Measurements from ENCODE around the gene ABHD12B.

The ABHD12B gene

GRCh38 chr14:50837271-50837670 is 34.6 kb upstream of the ABHD12B start:
- Histone ChIP-seq H3K4me3 (no peak overlapping the region), H3K27ac (no peak overlapping the region)

DNA sequence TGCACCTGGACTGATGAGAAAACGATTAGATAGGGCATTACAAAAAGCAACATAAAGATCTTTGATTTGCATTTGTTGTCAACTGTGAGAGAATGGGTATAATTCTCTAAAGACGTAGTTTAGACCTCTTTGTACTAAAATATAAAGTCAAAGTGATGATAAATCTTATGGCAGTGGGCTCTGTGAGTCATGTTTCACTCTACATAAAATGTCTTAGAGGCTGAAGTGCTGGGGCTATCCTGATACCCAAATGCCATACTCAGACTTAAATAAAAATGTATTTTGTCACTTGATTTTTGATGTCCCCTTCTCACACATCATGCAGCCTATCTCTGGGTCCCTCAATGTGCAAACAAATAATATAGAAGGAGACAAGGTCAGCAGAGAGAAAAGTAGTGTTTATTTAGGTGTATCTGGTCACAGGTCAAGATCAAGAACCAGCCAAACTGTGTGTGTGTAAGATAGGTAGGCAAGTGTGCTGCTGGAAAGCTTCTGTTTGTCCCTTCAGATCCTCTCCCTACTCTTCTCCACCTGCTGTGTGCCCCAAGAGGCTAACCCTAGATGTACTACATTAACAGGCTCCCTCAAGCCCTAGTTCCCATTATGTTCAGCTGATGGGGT is 33.9 kb upstream of the ABHD12B start:
- H3K4me3 ChIP-seq: no peak overlapping the region
- no peak overlapping the region for H3K27ac ChIP-seq

DNA sequence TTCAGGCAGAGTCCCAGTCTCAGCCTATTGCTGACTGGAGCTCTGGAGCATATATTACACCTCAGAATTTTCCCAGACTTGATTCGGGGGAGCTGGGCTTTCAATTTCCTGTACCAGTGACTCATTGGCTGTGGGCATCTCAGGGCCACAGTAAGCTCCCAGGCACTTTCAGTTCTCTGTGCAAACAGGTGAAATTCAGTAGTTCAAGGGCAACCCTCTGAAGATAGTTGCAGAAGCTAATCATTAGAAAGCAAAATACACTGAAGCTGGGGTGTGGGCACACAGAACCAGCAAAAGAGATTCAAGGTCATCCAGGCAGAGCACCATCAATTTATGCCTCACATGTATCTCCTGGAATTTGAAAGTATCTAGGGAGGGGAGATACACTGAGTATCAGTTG is 32.8 kb upstream of the ABHD12B start:
- H3K4me3 ChIP-seq: no peak overlapping the region

DNA sequence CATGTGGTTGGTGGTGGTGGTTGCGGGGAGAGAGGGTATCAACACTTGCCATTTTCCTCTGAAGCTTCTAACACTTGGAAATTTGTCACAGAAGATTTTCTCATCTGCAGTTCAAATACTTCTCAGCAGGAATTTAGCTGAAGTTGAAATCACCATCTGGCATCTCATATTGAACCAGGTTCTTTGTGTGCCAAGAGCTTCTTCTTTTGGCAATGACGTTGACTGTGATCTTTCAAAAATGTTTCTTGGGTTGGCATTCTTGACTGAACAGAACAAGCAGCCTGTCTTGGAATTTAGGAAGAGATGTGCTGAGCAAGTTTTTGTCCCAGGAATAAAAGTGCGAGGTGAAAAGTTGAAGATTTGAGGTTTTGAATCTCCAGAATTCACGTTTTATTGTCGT is 32.2 kb upstream of the ABHD12B start:
- H3K4me3 ChIP-seq: no peak overlapping the region
- H3K27ac ChIP-seq: no peak overlapping the region

More for the DNA sequence above, 32.8 kb upstream of the ABHD12B start:
- H3K27ac ChIP-seq: no peak overlapping the region

DNA sequence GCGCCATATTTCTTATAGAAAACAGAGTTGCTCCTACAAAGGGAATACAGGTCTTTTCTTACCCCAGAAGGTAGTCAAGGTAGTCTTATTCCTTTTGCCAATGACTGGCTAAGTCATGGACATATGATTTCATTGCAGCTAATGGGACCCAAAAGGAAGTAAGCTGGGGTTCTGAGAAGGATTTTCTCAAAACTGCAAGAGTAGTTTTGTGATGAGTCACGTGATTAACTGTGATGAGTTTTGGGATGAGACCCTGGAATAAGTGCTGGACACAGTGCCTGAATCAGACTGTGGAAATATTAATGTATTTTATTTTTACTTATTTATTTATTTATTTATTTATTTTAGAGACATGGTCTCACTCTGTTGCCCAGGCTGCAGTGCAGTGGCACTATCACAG is 27.5 kb upstream of the ABHD12B start:
- Histone ChIP-seq H3K27ac (no peak overlapping the region), H3K4me3 (no peak overlapping the region)

DNA sequence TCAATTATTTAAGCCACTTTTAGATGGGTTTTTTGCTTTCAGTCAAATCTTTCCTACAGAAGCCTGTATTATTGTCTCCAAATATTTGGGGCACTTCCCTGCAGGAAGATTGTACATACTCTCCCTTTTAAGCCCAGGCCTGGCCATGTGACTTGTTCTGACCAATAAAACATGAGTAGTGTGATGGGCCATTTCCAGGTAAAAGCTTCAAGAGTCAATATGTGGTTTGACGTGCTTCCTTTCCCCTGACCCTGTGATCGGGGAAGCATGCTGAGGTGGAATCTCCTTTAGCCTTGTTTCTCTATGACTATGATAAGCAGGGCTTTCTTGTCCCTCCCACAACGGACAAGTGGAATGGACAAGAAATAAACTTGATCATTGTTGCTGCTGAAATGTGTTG is 26.7 kb upstream of the ABHD12B start:
- H3K4me3 ChIP-seq: no peak overlapping the region
- no peak overlapping the region for H3K27ac ChIP-seq

DNA sequence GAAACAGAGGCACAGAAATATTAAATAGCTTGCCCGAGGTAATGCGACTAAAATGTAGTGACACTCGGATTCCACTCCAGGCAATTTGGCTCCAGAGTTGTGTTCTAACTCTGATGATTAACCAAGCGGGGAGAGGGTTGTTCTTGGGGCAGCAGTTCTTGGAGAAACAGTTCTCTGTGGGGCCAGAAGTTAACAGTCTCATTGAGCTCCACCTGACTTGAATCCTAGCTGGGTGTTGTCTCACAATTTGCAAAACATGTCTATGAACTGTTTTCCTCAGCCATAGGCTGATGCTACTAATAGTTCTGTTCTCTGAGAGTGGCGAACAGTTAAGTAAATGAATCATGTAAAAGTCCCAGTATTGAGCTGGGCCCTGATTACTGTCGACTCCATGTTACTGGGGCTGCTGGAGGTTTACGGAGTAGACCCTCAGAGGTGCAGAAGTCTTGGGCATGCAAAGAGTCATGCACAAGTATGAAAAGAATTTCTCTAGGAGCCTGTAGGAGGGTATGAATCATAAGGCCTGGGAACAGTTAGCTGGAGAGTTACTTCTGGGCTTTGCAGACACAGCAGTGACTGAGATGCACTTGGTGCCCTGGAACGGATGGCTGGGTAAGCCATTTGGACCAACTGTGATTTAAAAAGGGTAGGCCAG is 25.5 kb upstream of the ABHD12B start:
- H3K4me3 ChIP-seq: no peak overlapping the region
- H3K27ac ChIP-seq: no peak overlapping the region

DNA sequence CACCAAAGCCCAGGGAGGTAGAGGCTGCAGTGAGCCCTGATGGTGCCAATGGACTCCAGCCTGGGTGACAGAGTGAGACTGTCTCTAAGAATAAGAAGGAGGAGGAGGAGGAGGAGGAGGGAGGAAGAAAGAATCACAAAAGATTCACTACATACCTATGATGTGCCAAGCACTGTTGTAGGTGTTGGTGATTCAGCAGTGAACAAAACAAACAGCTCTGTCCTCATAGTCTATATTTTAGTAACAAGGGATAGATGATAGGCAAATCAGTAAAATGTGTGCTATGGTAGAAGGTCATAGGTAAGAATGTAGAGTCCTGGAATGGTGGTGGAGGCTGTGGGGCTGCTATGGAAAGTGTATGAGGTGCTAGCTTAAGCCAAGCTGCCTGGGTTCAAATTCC is 18.0 kb upstream of the ABHD12B start:
- no peak overlapping the region for H3K4me3 ChIP-seq
- no peak overlapping the region for H3K27ac ChIP-seq

GRCh38 chr14:50854521-50854920 is 17.3 kb upstream of the ABHD12B start:
- H3K4me3 ChIP-seq: no peak overlapping the region
- no peak overlapping the region for H3K27ac ChIP-seq

DNA sequence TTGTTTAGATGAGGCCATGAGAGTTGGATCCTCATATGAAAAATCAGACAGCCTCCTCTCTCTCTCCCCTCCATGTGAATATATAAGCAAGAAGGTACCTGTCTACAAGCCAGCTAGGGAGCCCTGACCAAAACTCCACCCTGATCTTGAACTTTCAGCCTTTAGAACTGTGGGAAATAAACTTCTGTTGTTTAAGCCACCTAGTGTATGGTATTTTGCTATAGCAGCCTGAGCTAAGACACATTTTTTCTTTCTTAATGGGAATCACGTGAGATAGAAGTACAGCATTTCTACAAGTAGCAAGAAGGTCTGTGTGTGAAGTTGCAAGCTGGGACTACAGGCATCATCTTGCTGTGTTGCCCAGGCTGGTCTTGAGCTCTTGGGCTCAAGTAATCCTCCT is 16.3 kb upstream of the ABHD12B start:
- Histone ChIP-seq H3K4me3 (no peak overlapping the region), H3K27ac (no peak overlapping the region)

DNA sequence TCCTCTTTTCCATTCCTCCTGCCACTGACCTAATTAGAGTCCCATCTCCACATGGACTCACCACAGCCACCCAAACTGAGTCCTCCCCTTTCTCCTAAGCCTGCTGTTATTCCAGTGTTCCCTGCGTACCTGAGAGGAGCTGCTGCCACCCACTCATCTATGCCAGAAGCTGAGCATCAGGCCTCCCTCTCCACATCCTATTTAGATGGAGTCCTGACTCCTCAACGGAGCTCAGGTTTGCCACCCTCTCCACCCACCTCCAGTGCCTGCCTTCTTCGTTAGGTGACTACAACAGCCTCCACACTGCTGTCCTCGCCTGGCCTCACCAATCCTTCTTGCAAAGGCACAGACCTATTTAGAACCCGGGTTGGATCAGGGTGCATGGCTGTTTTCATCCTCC is 15.2 kb upstream of the ABHD12B start:
- Histone ChIP-seq H3K27ac (no peak overlapping the region), H3K4me3 (no peak overlapping the region)

- H3K4me3 ChIP-seq: peak overlapping the region in 6 of 7 experiments; percentile 38 to 51 (median 46)
- H3K27ac ChIP-seq: peak overlapping the region in 14 of 21 experiments; percentile 41 to 84 (median 74)
Measured at GRCh38 chr14:50859296-50859624, 12.6 kb upstream of the ABHD12B start.

DNA sequence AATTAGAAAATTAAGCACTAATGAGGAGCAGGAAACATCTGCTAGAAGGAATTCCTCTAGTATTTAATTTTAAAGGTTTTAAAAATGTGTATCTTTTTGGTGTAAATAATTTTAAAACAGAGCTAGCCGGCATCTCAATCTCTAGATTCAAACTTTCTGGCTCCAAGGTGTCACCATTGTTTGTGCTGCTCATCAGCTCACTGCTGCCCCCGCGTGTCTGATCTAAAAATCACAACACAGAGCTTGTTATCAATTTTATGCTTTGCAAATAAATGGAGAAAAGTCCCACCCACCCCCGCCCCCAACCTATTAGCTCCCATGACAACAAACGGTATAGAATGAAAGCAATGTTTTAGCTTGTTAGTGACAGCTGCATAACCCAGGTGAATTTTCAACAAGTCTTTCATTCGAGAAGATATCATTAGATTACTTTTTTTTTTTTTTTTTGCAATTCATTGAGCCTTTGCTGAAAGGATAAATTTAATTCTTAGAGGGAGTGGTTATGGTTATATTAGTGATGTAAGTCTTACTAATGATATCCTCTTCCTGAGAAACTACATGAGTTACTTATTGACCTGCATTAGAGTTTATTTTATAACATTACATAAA is 11.3 kb upstream of the ABHD12B start:
- H3K4me3 ChIP-seq: peak overlapping the region; percentile 38 to 51 (median 46)
- peak overlapping the region in 19 of 21 experiments; percentile 32 to 84 (median 71) for H3K27ac ChIP-seq

DNA sequence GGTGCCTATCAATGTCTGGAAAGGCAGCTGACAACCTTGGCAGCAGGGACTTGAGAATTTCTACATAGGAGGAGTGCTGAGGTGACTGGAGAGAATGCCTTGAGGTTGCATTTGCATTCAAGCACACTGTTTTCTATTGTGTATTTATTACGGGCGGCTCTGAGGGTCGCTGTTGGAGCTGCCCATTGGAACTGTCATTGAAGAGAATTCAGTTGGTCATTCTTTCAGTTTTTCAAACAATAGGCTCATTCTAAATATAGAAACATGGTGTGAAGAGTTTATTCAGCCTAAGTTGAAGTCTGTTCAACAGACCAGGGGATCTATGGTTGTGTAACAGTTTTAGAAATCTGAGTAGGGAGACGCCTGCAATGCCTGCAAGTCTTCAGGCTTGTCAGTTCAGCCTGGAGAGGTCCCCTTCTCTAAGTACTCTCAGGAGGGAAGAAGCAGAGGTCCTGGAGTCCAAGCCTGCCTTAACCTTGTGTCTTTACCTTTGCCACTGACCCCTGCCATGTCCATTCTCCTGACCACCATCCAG is 9.8 kb upstream of the ABHD12B start:
- Histone ChIP-seq H3K27ac (no peak overlapping the region), H3K4me3 (no peak overlapping the region)

DNA sequence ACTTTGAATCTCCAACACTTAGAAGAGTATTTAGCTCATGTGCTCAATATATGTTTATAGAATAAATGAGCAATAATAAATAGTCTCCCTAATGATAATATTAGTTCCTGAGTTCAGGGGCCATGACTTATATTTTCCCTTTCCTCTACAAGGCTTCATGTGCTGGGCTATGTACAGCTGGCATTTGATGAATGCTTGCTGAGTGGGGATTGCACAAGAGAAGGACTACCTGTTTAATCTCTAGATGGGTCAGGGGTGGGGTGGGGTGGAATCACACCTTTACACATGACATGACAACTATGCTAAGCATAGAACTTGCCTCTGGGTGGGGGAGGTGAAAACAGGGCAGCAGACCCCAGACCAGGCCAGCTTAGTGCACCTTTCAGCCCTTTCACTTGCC is 7.6 kb upstream of the ABHD12B start:
- Histone ChIP-seq H3K27ac (no peak overlapping the region), H3K4me3 (no peak overlapping the region)

- Histone ChIP-seq H3K27ac (no peak overlapping the region), H3K4me3 (no peak overlapping the region)
Measured at GRCh38 chr14:50864946-50865345, 6.9 kb upstream of the ABHD12B start.

DNA sequence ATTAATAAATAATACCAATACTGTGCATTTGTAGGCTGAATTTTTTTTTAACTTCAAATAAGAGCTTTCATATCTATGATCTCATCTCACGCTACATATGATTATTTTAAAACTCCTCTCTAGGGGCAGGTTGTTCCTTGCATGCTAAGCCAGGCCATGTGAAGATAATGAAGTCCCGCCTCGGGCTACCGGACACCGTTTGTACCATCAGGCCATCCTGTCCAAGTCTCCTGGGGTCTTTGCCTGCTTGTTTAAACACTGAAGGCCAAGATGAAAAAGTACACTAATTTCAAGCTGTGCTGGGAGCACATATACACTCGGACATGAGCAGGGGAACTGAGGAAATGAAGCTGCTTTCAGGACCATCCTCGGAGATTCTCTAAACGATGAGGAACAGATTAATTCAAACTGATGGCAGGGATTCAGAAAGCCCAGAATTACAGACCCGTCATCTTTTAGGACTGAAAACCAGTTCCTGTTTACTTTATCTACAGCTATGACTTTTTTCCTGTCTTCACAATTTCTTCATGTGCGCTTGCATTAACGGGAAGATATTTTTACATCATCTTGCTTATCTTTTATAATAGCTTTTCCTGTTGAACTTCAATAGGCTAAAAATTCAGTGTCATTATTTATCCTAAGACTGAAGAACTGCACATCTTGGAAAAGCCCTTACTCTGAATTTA is 6.3 kb upstream of the ABHD12B start:
- Histone ChIP-seq H3K27ac (no peak overlapping the region), H3K4me3 (no peak overlapping the region)

- Histone ChIP-seq H3K27ac (peak overlapping the region in 1 of 21 experiments; percentile 11), H3K4me3 (no peak overlapping the region)
Measured at GRCh38 chr14:50871228-50871627, 625 bp upstream of the ABHD12B start.

GRCh38 chr14:50874757-50875156 is 2.9 kb downstream of the ABHD12B start:
- H3K27ac ChIP-seq: no peak overlapping the region
- H3K4me3 ChIP-seq: no peak overlapping the region

DNA sequence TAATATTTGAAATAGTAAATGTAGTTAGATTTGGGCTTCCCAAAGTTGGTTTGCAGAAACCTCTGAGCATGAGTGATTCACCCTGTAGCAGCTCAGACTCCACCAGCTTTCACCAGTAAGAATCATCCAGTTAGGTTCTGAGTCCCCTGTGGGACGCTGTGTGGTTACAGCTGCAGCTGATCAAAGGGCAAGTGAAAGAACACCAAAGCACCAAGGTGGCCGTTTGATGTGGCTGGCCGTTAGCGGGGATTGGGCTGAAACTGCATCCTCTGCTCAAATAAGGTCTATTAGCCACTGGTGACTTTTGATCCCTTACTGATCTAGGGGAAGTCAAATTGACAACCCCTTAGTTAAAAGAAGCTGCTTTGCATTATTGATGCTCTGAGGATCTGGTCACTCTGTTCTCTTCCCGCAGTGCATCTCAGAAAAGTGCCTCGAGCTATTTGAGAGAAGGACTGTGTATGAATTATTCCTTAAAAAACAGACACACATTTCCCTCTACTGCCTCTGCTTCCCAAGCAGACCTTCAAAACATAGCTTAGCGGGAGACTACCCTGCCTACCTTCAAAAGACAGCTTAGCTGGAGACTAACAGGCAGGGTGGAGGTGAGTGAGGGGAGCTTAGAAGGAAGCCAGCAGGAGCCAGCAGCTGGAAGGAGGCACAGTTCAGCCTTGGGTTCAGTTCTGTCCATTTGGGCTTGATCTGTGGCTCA is 3.7 kb downstream of the ABHD12B start:
- Histone ChIP-seq H3K27ac (no peak overlapping the region), H3K4me3 (no peak overlapping the region)

All from skin epidermis (tissue), 12 donors.